IMR-90 (cell line): ENCODE data around the gene TMEM184C. TPM values are rescaled to one million over a fixed set of nuclear protein-coding genes. Genes with fewer than 3 reads are reported as not detected.

Source experiments
- ATAC-seq: fragments of 200-7000 bp; cut with Tn5 transposase; 2 replicates; pipeline ENCODE4 v1.9.1; 2020; ENCODE audit warnings: low read depth, mild to moderate bottlenecking, moderate library complexity
- BruUV-seq: library from RNA; stranded (reverse); fragments of 400-500 nt; replicated peaks from 2 replicates; lab custom pipeline; 2021; lab: Mats Ljungman, UMichigan
- CTCF ChIA-PET: fragments of 300-600 bp; formaldehyde crosslinking; extraction: SDS; loops from one replicate; lab custom pipeline; 2021; ENCODE audit warnings: antibody characterized with exemption; lab: Yijun Ruan, JAX
- POLR2A ChIA-PET: fragments of 300-600 bp; sonication (Branson Sonifier 250); formaldehyde crosslinking; loops from one replicate; lab custom pipeline; 2022; ENCODE audit warnings: antibody characterized with exemption; ENCODE audit not compliant: unreplicated experiment; lab: Charles Lee
- DNase-seq: peaks from one replicate; pipeline ENCODE4 v3.0.0; 2013
- H2AFZ ChIP-seq: replicated peaks from 2 replicates; pipeline ENCODE3; 2013; ENCODE audit warnings: low read length, mild to moderate bottlenecking; ENCODE audit not compliant: poor library complexity
- H2AK5ac ChIP-seq: 2 replicates; pipeline ENCODE4 v1.6.1; 2013; ENCODE audit warnings: low read depth, low read length, inconsistent platforms
- H2AK9ac ChIP-seq: replicated peaks from 2 replicates; pipeline ENCODE3; 2013; ENCODE audit warnings: mild to moderate bottlenecking, low read depth, low read length, moderate library complexity; ENCODE audit not compliant: poor library complexity
- H2BK120ac ChIP-seq: 2 replicates; pipeline ENCODE4 v1.6.1; 2013; ENCODE audit warnings: low read depth, low read length, inconsistent platforms
- H2BK15ac ChIP-seq: 3 replicates; pipeline ENCODE4 v1.6.1; 2013; ENCODE audit warnings: low read depth, low read length, inconsistent platforms
- H2BK20ac ChIP-seq: 2 replicates; pipeline ENCODE4 v1.6.1; 2013; ENCODE audit warnings: low read depth, mild to moderate bottlenecking, inconsistent platforms, low read length, moderate library complexity
- H2BK5ac ChIP-seq: 2 replicates; pipeline ENCODE4 v1.6.1; 2013; ENCODE audit warnings: mild to moderate bottlenecking, low read depth, low read length, inconsistent platforms; ENCODE audit not compliant: poor library complexity, severe bottlenecking
- H3K14ac ChIP-seq: replicated peaks from 2 replicates; pipeline ENCODE4 v1.6.1; 2013; ENCODE audit warnings: low read depth, low read length, inconsistent platforms
- H3K18ac ChIP-seq: 2 replicates; pipeline ENCODE4 v1.6.1; 2013; ENCODE audit warnings: low read depth, low read length, control low read depth
- H3K23ac ChIP-seq: 2 replicates; pipeline ENCODE4 v1.6.1; 2013; ENCODE audit warnings: low read depth, low read length, inconsistent platforms
- H3K27ac ChIP-seq: 2 replicates; pipeline ENCODE4 v1.5.1; 2013; ENCODE audit warnings: mild to moderate bottlenecking, control low read depth, low read length; ENCODE audit not compliant: insufficient read depth
- H3K27me3 ChIP-seq: 2 replicates; pipeline ENCODE4 v1.6.1; 2013; ENCODE audit warnings: low read length; ENCODE audit not compliant: control insufficient read depth, insufficient read depth
- H3K36me3 ChIP-seq: 2 replicates; pipeline ENCODE4 v1.6.1; 2013; ENCODE audit warnings: low read length, mixed read lengths; ENCODE audit not compliant: control insufficient read depth, insufficient read depth
- H3K4ac ChIP-seq: 2 replicates; pipeline ENCODE4 v1.6.1; 2013; ENCODE audit warnings: low read depth, low read length, inconsistent platforms
- H3K4me1 ChIP-seq: 2 replicates; pipeline ENCODE4 v1.6.1; 2013; ENCODE audit warnings: low read length, mixed read lengths; ENCODE audit not compliant: control insufficient read depth, insufficient read depth
- H3K4me2 ChIP-seq: 2 replicates; pipeline ENCODE4 v1.6.1; 2013; ENCODE audit warnings: low read depth, mild to moderate bottlenecking, control low read depth, low read length, moderate library complexity
- H3K4me3 ChIP-seq: 2 replicates; pipeline ENCODE4 v1.5.1; 2013; ENCODE audit warnings: low read depth, mild to moderate bottlenecking, control low read depth, low read length, moderate library complexity; ENCODE audit not compliant: insufficient read depth
- H3K56ac ChIP-seq: 2 replicates; pipeline ENCODE4 v1.6.1; 2013; ENCODE audit warnings: low read length, inconsistent platforms; ENCODE audit not compliant: insufficient read depth; ENCODE audit errors: extremely low read depth
- H3K79me1 ChIP-seq, 2 experiments: 2 replicates each; pipeline ENCODE4 v1.6.1; 2013; ENCODE audit warnings: low read length in 2 of 2, inconsistent platforms in 1 of 2, low read depth in 1 of 2
- H3K9ac ChIP-seq: 2 replicates; pipeline ENCODE4 v1.6.1; 2013; ENCODE audit warnings: low read depth, low read length, control low read depth
- H3K9me1 ChIP-seq: 2 replicates; pipeline ENCODE4 v1.6.1; 2013; ENCODE audit warnings: low read length, inconsistent platforms; ENCODE audit not compliant: insufficient read depth
- H3K9me3 ChIP-seq: 2 replicates; pipeline ENCODE4 v1.6.1; 2013; ENCODE audit warnings: low read length; ENCODE audit not compliant: control insufficient read depth, insufficient read depth
- H4K20me1 ChIP-seq: 2 replicates; pipeline ENCODE4 v1.6.1; 2013; ENCODE audit warnings: low read length, inconsistent platforms; ENCODE audit not compliant: insufficient read depth
- H4K5ac ChIP-seq: 2 replicates; pipeline ENCODE4 v1.6.1; 2013; ENCODE audit warnings: mild to moderate bottlenecking, low read depth, low read length, control low read depth
- H4K8ac ChIP-seq, 2 experiments: 2 replicates each; pipeline ENCODE4 v1.6.1; 2013; ENCODE audit warnings: low read depth in 2 of 2, low read length in 2 of 2, control low read depth in 1 of 2, inconsistent platforms in 1 of 2
- H4K91ac ChIP-seq: 2 replicates; pipeline ENCODE4 v1.6.1; 2013; ENCODE audit warnings: low read depth, low read length, inconsistent platforms; ENCODE audit not compliant: insufficient read depth
- BHLHE40 ChIP-seq: fragments of 150-350 bp; IDR thresholded peaks from 2 replicates; pipeline ENCODE4 v1.6.1; 2016; ENCODE audit warnings: mild to moderate bottlenecking, low read depth, low read length
- CEBPB ChIP-seq: IDR thresholded peaks from 2 replicates; pipeline ENCODE4 v1.6.1; 2012; ENCODE audit warnings: low read depth, low read length, improper control_type of control experiment
- CHD1 ChIP-seq: IDR thresholded peaks from 2 replicates; pipeline ENCODE4 v1.6.1; 2012; ENCODE audit warnings: low read depth, low read length, improper control_type of control experiment
- CTCF ChIP-seq: conservative IDR thresholded peaks from 2 replicates; pipeline ENCODE4 v1.5.1; 2012; ENCODE audit warnings: mild to moderate bottlenecking, low read depth, low read length, improper control_type of control experiment
- FOS ChIP-seq: fragments of 150-350 bp; IDR thresholded peaks from 2 replicates; pipeline ENCODE4 v1.6.1; 2016; ENCODE audit warnings: low read depth, low read length
- MAFK ChIP-seq: IDR thresholded peaks from 2 replicates; pipeline ENCODE4 v1.6.1; 2012; ENCODE audit warnings: low read depth, low read length, improper control_type of control experiment
- MAZ ChIP-seq: IDR thresholded peaks from 2 replicates; pipeline ENCODE4 v1.6.1; 2012; ENCODE audit warnings: low read depth, mild to moderate bottlenecking, low read length, improper control_type of control experiment, moderate library complexity, borderline replicate concordance
- MXI1 ChIP-seq: IDR thresholded peaks from 2 replicates; pipeline ENCODE4 v1.6.1; 2012; ENCODE audit warnings: low read depth, mild to moderate bottlenecking, low read length, moderate library complexity, borderline replicate concordance
- NFE2L2 ChIP-seq: fragments of 150-350 bp; IDR thresholded peaks from 2 replicates; pipeline ENCODE4 v1.6.1; 2016; ENCODE audit warnings: low read depth, mild to moderate bottlenecking, low read length
- POLR2A ChIP-seq: IDR thresholded peaks from 2 replicates; pipeline ENCODE4 v1.6.1; 2012; ENCODE audit warnings: mild to moderate bottlenecking, low read depth, low read length
- RAD21 ChIP-seq: IDR thresholded peaks from 2 replicates; pipeline ENCODE4 v1.6.1; 2012; ENCODE audit warnings: low read length, improper control_type of control experiment
- RCOR1 ChIP-seq: IDR thresholded peaks from 2 replicates; pipeline ENCODE4 v1.6.1; 2012; ENCODE audit warnings: mild to moderate bottlenecking, low read length, improper control_type of control experiment; ENCODE audit not compliant: insufficient replicate concordance
- RFX5 ChIP-seq: IDR thresholded peaks from 2 replicates; pipeline ENCODE4 v1.8.0; 2012; ENCODE audit warnings: low read depth, mild to moderate bottlenecking, low read length, moderate library complexity
- SMC3 ChIP-seq: fragments of 150-350 bp; IDR thresholded peaks from 2 replicates; pipeline ENCODE4 v1.6.1; 2016; ENCODE audit warnings: low read depth, mild to moderate bottlenecking, antibody characterized with exemption, low read length, moderate library complexity
- dilution Hi-C: fragments of 300-500 bp; cut with HindIII; formaldehyde crosslinking; loops from one replicate; pipeline ENCODE4 v1.14.3; 2018; ENCODE audit warnings: low sequenced_read_pairs; ENCODE audit not compliant: unreplicated experiment
- in situ Hi-C: fragments of 300-500 bp; cut with MboI; formaldehyde crosslinking; loops from 3 replicates; pipeline ENCODE4 v1.14.3; 2019; ENCODE audit warnings: low sequenced_read_pairs, inconsistent platforms, mixed read lengths
- intact Hi-C: fragments of 100-400 bp; cut with micrococcal nuclease; formaldehyde crosslinking; loops from 2 replicates; pipeline ENCODE4 v1.10.0; 2022
- polyA plus RNA-seq, 3 experiments: library from polyadenylated mRNA; depleted of rRNA; stranded (reverse); fragments of >200 nt; gene quantifications; 2 replicates each; pipeline ENCODE4 v1.2.3, GENCODE V29; 2012; ENCODE audit warnings: low replicate concordance in 1 of 3
- total RNA-seq: library from RNA; depleted of rRNA; stranded (reverse); fragments of >200 nt; gene quantifications from 2 replicates; pipeline ENCODE4 v1.2.3, GENCODE V29; 2012
- TF ChIP-seq, protein P1 (sequence below): fragments of 150-350 bp; IDR thresholded peaks from 2 replicates; pipeline ENCODE4 v1.6.1; 2017; ENCODE audit warnings: mild to moderate bottlenecking, antibody characterized with exemption, low read length, low read depth
- TF ChIP-seq, protein P2 (sequence below): fragments of 150-350 bp; IDR thresholded peaks from 2 replicates; pipeline ENCODE4 v1.6.1; 2016; ENCODE audit warnings: low read depth, mild to moderate bottlenecking, low read length, moderate library complexity, borderline replicate concordance

Gene TMEM184C
- total and polyA plus RNA-seq, 2 of the 4 experiments (the other 2 are of a cell fraction), result 17.4 to 67.6 TPM

DNA sequence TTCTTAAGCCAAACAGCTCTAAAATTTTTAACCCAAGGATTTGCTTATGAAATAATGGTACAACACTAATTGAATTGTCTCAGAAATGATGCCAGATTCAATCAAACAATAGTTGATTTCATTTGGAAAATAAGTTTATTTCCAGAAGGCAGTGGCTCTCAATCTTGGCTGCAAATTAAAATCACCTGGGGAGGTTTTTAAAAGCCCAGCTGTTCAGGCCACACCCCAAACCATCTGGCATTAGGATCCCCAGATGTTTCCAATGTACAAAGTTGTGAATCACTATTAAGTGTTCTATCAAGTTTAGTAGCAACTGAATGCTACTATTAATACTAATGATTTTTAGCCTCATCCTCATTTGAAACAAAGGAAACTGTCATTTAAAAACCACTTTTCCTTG, 22.2 kb downstream of the TMEM184C start:
- Histone ChIP-seq H3K56ac (no peak overlapping the region), H4K8ac (no peak overlapping the region), H2BK5ac (no peak overlapping the region), H3K9ac (no peak overlapping the region), H3K4me3 (no peak overlapping the region), H3K79me1 (peaks cover under 1 to 9% of the 10 kb centered on the region in 2 experiments; a peak in 2 of 4 replicates), H3K9me3 (no peaks in the 10 kb centered on the region; the same call in 1 of the 2 replicates), H2BK15ac (no peak overlapping the region), H2AFZ (no peak overlapping the region), H3K23ac (no peak overlapping the region), H3K4me1 (no peaks in the 10 kb centered on the region), H2BK120ac (no peak overlapping the region), H3K4me2 (no peak overlapping the region), H3K18ac (no peak overlapping the region), H3K27me3 (no peaks in the 10 kb centered on the region), H4K5ac (no peak overlapping the region), H2BK20ac (no peak overlapping the region), H2AK5ac (no peak overlapping the region), H3K14ac (no peak overlapping the region), H3K27ac (no peak overlapping the region), H3K36me3 (peaks cover 7% of the 10 kb centered on the region), H3K9me1 (no peaks in the 10 kb centered on the region), H4K20me1 (no peaks in the 10 kb centered on the region), H4K91ac (no peak overlapping the region), H3K4ac (no peak overlapping the region), H2AK9ac (no peak overlapping the region)
- dilution Hi-C loops, result no loop called here
- TF ChIP-seq MAFK (no peak), BHLHE40 (no peak), RAD21 (no peak), CHD1 (no peak), RFX5 (no peak), FOS (no peak), MAZ (no peak), RCOR1 (no peak), POLR2A (no peak), CTCF (no peak), MXI1 (no peak), CEBPB (no peak), NFE2L2 (no peak), SMC3 (no peak)
- TF ChIP-seq, protein P1, sequence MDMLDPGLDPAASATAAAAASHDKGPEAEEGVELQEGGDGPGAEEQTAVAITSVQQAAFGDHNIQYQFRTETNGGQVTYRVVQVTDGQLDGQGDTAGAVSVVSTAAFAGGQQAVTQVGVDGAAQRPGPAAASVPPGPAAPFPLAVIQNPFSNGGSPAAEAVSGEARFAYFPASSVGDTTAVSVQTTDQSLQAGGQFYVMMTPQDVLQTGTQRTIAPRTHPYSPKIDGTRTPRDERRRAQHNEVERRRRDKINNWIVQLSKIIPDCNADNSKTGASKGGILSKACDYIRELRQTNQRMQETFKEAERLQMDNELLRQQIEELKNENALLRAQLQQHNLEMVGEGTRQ, result no peak
- TF ChIP-seq, protein P2, sequence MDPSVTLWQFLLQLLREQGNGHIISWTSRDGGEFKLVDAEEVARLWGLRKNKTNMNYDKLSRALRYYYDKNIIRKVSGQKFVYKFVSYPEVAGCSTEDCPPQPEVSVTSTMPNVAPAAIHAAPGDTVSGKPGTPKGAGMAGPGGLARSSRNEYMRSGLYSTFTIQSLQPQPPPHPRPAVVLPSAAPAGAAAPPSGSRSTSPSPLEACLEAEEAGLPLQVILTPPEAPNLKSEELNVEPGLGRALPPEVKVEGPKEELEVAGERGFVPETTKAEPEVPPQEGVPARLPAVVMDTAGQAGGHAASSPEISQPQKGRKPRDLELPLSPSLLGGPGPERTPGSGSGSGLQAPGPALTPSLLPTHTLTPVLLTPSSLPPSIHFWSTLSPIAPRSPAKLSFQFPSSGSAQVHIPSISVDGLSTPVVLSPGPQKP, result no peak
- ATAC-seq (no peak), DNase-seq (no peak)
- in situ Hi-C loops, result no loop called here
- intact Hi-C loops, result no loop called here
- CTCF ChIA-PET, result no interaction called here
- BruUV-seq, result no TSS peak
- POLR2A ChIA-PET, result no interaction called here
